A673 (cell line): Measurements from ENCODE around the gene SYT8. TPM values are rescaled to one million over a fixed set of nuclear protein-coding genes. Genes with fewer than 3 reads are reported as not detected.

ENCODE experiments used
- BruUV-seq: library from RNA; stranded (reverse); fragments of 400-500 nt; replicated peaks from 2 replicates; lab custom pipeline; 2021; lab: Mats Ljungman, UMichigan
- CTCF ChIA-PET: fragments of 300-600 bp; sonication (Branson Sonifier 250); formaldehyde crosslinking; loops from one replicate; lab custom pipeline; 2022; ENCODE audit warnings: antibody characterized with exemption; lab: Charles Lee
- POLR2A ChIA-PET: fragments of 300-600 bp; sonication (Branson Sonifier 250); formaldehyde crosslinking; loops from one replicate; lab custom pipeline; 2022; ENCODE audit warnings: antibody characterized with exemption; ENCODE audit not compliant: low non-redundant PET; lab: Charles Lee
- DNase-seq: peaks from one replicate; pipeline ENCODE4 v3.0.0-alpha.2; 2015; ENCODE audit warnings: low spot score
- H3K27ac ChIP-seq: fragments of 200-600 bp; sonication (generic); 2 replicates; pipeline ENCODE4 v1.5.1; 2016; ENCODE audit warnings: mixed run types, low read depth, mild to moderate bottlenecking, mixed read lengths, antibody characterized with exemption, low read length; ENCODE audit not compliant: poor library complexity, severe bottlenecking
- H3K27me3 ChIP-seq: fragments of 200-600 bp; sonication (generic); replicated peaks from 2 replicates; pipeline ENCODE4 v1.6.1; 2017; ENCODE audit warnings: mixed run types, low read depth, mild to moderate bottlenecking, mixed read lengths, antibody characterized with exemption, low read length; ENCODE audit not compliant: insufficient read depth, poor library complexity
- H3K36me3 ChIP-seq: fragments of 200-600 bp; sonication (generic); 2 replicates; pipeline ENCODE4 v1.6.1; 2016; ENCODE audit warnings: mixed run types, mild to moderate bottlenecking, mixed read lengths, antibody characterized with exemption, low read length; ENCODE audit not compliant: insufficient read depth, poor library complexity, severe bottlenecking
- H3K4me1 ChIP-seq: fragments of 200-600 bp; sonication (generic); 2 replicates; pipeline ENCODE4 v1.6.1; 2017; ENCODE audit warnings: mixed run types, mild to moderate bottlenecking, mixed read lengths, antibody characterized with exemption, low read length; ENCODE audit not compliant: insufficient read depth, poor library complexity, severe bottlenecking
- H3K4me3 ChIP-seq: fragments of 200-600 bp; sonication (generic); 2 replicates; pipeline ENCODE4 v1.5.1; 2016; ENCODE audit warnings: low read depth, mixed run types, mild to moderate bottlenecking, mixed read lengths, low read length; ENCODE audit not compliant: poor library complexity, severe bottlenecking
- H3K9me3 ChIP-seq: fragments of 200-600 bp; sonication (generic); 2 replicates; pipeline ENCODE4 v1.6.1; 2016; ENCODE audit warnings: mixed run types, low read depth, mild to moderate bottlenecking, mixed read lengths, antibody characterized with exemption, low read length; ENCODE audit not compliant: poor library complexity, severe bottlenecking
- CTCF ChIP-seq: fragments of 300-800, 200-600 bp; sonication (generic); conservative IDR thresholded peaks from 2 replicates; pipeline ENCODE4 v1.5.1; 2017; ENCODE audit warnings: low read depth, mild to moderate bottlenecking, antibody characterized with exemption, low read length, moderate library complexity, mixed read lengths
- EZH2 ChIP-seq: fragments of 200-600 bp; sonication (generic); IDR thresholded peaks from 2 replicates; pipeline ENCODE4 v1.6.1; 2017; ENCODE audit warnings: borderline replicate concordance, low read depth, mild to moderate bottlenecking, mixed read lengths, antibody characterized with exemption, low read length; ENCODE audit not compliant: poor library complexity, severe bottlenecking
- intact Hi-C: fragments of 100-400 bp; cut with micrococcal nuclease; formaldehyde crosslinking; loops from one replicate; pipeline ENCODE4 v1.10.0; 2022; ENCODE audit not compliant: unreplicated experiment
- total RNA-seq: library from RNA; stranded (reverse); gene quantifications from 2 replicates; pipeline ENCODE4 v1.2.3, GENCODE V29; 2021

The SYT8 gene
- total RNA-seq, 1 experiment from 2014 or later: not detected

- H3K4me3 ChIP-seq: no peak overlapping the region
- H3K4me1 ChIP-seq: no peaks in the 10 kb centered on the region
- peaks cover 20% of the 10 kb centered on the region for H3K27me3 ChIP-seq
- peak; percentile 60 for DNase-seq
- ChIA-PET POLR2A (no interaction called here), CTCF (no interaction called here)
- no peaks in the 10 kb centered on the region for H3K36me3 ChIP-seq
- no TSS peak for BruUV-seq
- no peak for TF ChIP-seq CTCF
- no peak for TF ChIP-seq EZH2
- H3K27ac ChIP-seq: no peak overlapping the region
- intact Hi-C loops: no loop called here
- H3K9me3 ChIP-seq: no peaks in the 10 kb centered on the region
Measured at GRCh38 chr11:1827095-1827813, 7.5 kb upstream of the SYT8 start.

- no TSS peak for BruUV-seq
- H3K36me3 ChIP-seq: no peaks in the 10 kb centered on the region
- no peaks in the 10 kb centered on the region for H3K9me3 ChIP-seq
- H3K4me1 ChIP-seq: no peaks in the 10 kb centered on the region
- peaks cover 20% of the 10 kb centered on the region for H3K27me3 ChIP-seq
- intact Hi-C loops: no loop called here
- H3K27ac ChIP-seq: no peak overlapping the region
- TF ChIP-seq EZH2 (no peak), CTCF (no peak)
- ChIA-PET POLR2A (no interaction called here), CTCF (interaction anchor here (1.1 kb wide), 1 partner anchor 175 kb away, joined by 3 read pairs; no protein-coding TSS in a partner anchor)
- no peak for DNase-seq
- H3K4me3 ChIP-seq: no peak overlapping the region
Measured at GRCh38 chr11:1827931-1828330, 6.9 kb upstream of the SYT8 start.

- Histone ChIP-seq H3K9me3 (no peaks in the 10 kb centered on the region), H3K27ac (no peak overlapping the region), H3K27me3 (peaks cover 20% of the 10 kb centered on the region), H3K4me3 (no peak overlapping the region), H3K4me1 (no peaks in the 10 kb centered on the region), H3K36me3 (no peaks in the 10 kb centered on the region)
- POLR2A ChIA-PET: no interaction called here
- TF ChIP-seq EZH2 (no peak), CTCF (no peak)
- intact Hi-C loops: no loop called here
- no TSS peak for BruUV-seq
- CTCF ChIA-PET: interaction anchor here (0.6 to 1.1 kb wide), 2 partner anchors 11 to 176 kb away, joined by 3 to 5 read pairs; no protein-coding TSS in a partner anchor
- DNase-seq: no peak
Measured at GRCh38 chr11:1828542-1828941, 6.2 kb upstream of the SYT8 start.
